Type B pancreatic cell (in vitro differentiated cells): ENCODE measurements around the gene RPS6KA2. TPM values are rescaled to one million over a fixed set of nuclear protein-coding genes. Genes with fewer than 3 reads are reported as not detected.
"Not testable (repeated sequence)": the region's sequence is repeated elsewhere in the genome, so short reads cannot be mapped to it uniquely, and the experiment has no call there.

Experiments used
- DNase-seq: peaks from one replicate; pipeline ENCODE4 v3.0.0; 2021; ENCODE audit warnings: mixed read lengths; ENCODE audit not compliant: unreplicated experiment; ENCODE audit errors: extremely low spot score
- H3K27ac Mint-ChIP-seq: 2 replicates; pipeline ENCODE4 v1.8.0; 2021; ENCODE audit warnings: mild to moderate bottlenecking, mixed read lengths
- H3K27me3 Mint-ChIP-seq: 2 replicates; pipeline ENCODE4 v1.8.0; 2021; ENCODE audit warnings: mixed read lengths
- H3K36me3 Mint-ChIP-seq: 2 replicates; pipeline ENCODE4 v1.8.0; 2021; ENCODE audit warnings: mixed read lengths
- H3K4me1 Mint-ChIP-seq: one replicate; pipeline ENCODE4 v1.8.0; 2021; ENCODE audit warnings: mixed read lengths; ENCODE audit not compliant: unreplicated experiment
- H3K4me3 Mint-ChIP-seq: 2 replicates; pipeline ENCODE4 v1.8.0; 2021; ENCODE audit warnings: mild to moderate bottlenecking, mixed read lengths
- H3K9me3 Mint-ChIP-seq: 2 replicates; pipeline ENCODE4 v1.8.0; 2021; ENCODE audit warnings: mixed read lengths
- total RNA-seq: library from RNA; stranded (reverse); gene quantifications from 2 replicates; pipeline ENCODE4 v1.2.1, GENCODE V29; 2021; ENCODE audit warnings: low replicate concordance
- TF ChIP-seq, protein P1 (sequence below): fragments of 200-600 bp; sonication (generic); conservative IDR thresholded peaks from 2 replicates; pipeline ENCODE4 v1.5.0; 2021; ENCODE audit warnings: antibody characterized with exemption, mild to moderate bottlenecking

The RPS6KA2 gene
- total RNA-seq, 1 donor from 2014 or later: 23.8 TPM

DNA sequence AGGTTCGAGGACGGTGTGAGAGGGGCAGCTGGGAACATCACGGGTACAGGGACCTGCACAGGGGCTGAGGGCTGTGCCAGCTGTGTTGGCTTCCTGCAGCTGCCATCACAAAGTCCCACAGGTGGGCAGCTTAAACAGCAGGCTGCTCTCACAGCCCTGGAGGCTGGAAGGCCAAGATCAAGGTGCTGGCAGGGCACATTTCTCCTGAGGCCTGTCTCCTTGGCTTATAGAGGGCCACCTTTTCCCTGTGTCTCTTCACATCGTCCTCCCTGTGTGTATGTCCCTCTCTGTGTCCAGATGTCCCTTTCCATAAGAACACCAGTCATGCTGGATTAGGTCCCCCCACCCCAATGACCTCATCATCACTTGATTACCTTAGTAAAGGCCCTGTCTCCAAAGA, 229.2 kb downstream of the RPS6KA2 start:
- no peak overlapping the region for H3K27ac Mint-ChIP-seq
- no peaks in the 10 kb centered on the region for H3K9me3 Mint-ChIP-seq
- H3K4me1 Mint-ChIP-seq: no peaks in the 10 kb centered on the region

DNA sequence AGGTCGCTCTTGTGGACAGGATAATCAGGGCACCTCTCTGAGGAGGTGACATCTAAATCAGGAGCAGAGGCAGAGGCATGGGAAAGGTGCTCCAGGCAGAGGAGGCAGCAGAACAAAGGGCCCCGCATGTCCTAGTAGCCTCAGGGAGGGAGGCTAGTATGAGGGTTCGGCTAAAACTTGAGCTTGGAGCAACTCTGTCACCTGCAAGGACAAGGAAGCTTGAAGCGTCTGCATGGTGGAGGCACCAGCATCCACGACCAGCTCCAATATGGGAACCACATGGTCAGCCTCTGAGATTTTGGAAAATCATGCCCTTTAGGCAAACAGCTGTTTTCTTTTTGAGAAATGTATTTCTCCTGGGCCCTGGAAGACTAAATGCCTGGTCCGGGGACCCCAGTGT, 231.3 kb downstream of the RPS6KA2 start:
- Mint-ChIP-seq H3K4me1 (no peaks in the 10 kb centered on the region), H3K4me3 (no peak overlapping the region), H3K9me3 (no peaks in the 10 kb centered on the region), H3K36me3 (no peaks in the 10 kb centered on the region), H3K27me3 (peaks cover 11% of the 10 kb centered on the region), H3K27ac (no peak overlapping the region)
- TF ChIP-seq, protein P1, sequence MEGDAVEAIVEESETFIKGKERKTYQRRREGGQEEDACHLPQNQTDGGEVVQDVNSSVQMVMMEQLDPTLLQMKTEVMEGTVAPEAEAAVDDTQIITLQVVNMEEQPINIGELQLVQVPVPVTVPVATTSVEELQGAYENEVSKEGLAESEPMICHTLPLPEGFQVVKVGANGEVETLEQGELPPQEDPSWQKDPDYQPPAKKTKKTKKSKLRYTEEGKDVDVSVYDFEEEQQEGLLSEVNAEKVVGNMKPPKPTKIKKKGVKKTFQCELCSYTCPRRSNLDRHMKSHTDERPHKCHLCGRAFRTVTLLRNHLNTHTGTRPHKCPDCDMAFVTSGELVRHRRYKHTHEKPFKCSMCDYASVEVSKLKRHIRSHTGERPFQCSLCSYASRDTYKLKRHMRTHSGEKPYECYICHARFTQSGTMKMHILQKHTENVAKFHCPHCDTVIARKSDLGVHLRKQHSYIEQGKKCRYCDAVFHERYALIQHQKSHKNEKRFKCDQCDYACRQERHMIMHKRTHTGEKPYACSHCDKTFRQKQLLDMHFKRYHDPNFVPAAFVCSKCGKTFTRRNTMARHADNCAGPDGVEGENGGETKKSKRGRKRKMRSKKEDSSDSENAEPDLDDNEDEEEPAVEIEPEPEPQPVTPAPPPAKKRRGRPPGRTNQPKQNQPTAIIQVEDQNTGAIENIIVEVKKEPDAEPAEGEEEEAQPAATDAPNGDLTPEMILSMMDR: no peak
- DNase-seq: no peak

More for the DNA sequence above, 229.2 kb downstream of the RPS6KA2 start:
- DNase-seq: no peak
- Mint-ChIP-seq H3K4me3 (no peak overlapping the region), H3K27me3 (peaks cover 11% of the 10 kb centered on the region), H3K36me3 (no peaks in the 10 kb centered on the region)
- TF ChIP-seq, protein P1: no peak

DNA sequence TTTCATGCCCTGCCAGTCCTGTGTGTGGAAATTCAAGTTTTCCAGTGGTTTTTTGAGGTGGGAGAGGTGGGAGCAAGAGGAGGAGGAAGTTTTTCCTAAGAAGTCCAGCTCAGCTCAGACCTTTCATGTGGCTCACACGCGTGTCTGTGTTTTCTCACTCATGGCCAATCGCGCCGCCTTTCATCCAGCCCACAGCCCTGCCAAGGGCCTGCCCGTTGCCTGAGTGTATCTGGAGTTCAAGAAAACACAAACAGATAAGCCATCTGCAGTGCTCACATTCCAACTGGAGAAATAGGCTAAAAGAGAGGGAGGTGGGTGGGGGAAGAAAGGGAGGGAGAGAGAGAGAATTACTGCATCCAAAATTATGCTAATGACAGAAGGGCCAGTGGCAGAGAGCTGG, 231.7 kb downstream of the RPS6KA2 start:
- TF ChIP-seq, protein P1: no peak
- Mint-ChIP-seq H3K4me1 (no peaks in the 10 kb centered on the region), H3K27ac (no peak overlapping the region), H3K27me3 (peaks cover 11% of the 10 kb centered on the region), H3K36me3 (no peaks in the 10 kb centered on the region), H3K9me3 (no peaks in the 10 kb centered on the region), H3K4me3 (no peak overlapping the region)
- no peak for DNase-seq

DNA sequence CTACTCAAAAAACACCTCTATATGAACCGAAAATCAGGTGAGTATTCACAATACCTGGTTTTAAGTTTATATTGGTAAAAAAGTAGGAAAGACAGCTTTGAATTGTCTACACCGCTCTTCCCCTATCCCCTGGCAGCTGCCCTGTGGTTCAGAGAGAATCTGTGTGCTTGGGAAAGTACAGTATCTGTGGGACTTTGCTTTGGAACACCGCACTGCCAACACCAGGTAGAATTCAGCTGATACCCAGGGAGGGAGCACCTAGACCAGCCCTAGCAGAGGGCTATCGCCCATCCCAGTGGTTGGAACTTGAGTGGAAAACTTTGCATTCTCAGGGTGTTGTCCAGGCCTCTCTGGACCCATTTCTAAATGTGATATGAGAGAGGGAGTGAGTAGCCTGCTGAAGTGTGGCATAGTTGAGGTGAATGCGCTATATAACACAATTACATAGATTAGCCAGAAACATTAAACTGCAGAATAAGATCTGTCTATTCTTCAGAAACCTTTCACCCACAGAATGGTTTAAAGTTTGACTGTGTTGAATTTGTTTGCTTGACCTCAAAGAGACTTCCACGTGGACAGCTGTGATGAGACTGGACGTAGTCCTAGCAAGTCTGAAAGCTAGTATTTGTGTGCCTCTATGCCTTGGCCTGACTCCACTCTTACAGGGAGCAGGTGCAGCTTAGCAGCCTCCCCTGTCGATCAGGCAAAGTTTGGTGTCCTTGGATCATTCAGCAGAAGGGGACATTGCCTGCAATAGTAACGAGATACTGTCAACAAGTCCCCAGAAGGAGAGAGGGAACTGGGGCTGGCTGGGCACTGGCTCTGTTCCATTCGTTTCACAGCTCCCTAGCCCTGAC, 232.8 kb downstream of the RPS6KA2 start:
- TF ChIP-seq, protein P1: no peak
- Mint-ChIP-seq H3K9me3 (no peaks in the 10 kb centered on the region), H3K4me3 (no peak overlapping the region), H3K27me3 (peaks cover 8% of the 10 kb centered on the region), H3K4me1 (no peaks in the 10 kb centered on the region), H3K27ac (no peak overlapping the region), H3K36me3 (no peaks in the 10 kb centered on the region)
- no peak for DNase-seq

GRCh38 chr6:166393535-166393823, 233.6 kb downstream of the RPS6KA2 start:
- Mint-ChIP-seq H3K9me3 (no peaks in the 10 kb centered on the region), H3K36me3 (no peaks in the 10 kb centered on the region), H3K4me1 (no peaks in the 10 kb centered on the region), H3K4me3 (no peak overlapping the region), H3K27me3 (peaks cover 6% of the 10 kb centered on the region), H3K27ac (no peak overlapping the region)
- no peak for DNase-seq
- TF ChIP-seq, protein P1: no peak

GRCh38 chr6:166392755-166393534, 234.1 kb downstream of the RPS6KA2 start:
- not testable (repeated sequence) for H3K27ac Mint-ChIP-seq, DNase-seq, H3K27me3 Mint-ChIP-seq

More at GRCh38 chr6:166392755-166393534, 234.1 kb downstream of the RPS6KA2 start:
- not testable (repeated sequence) for H3K4me1 Mint-ChIP-seq, H3K36me3 Mint-ChIP-seq, H3K4me3 Mint-ChIP-seq, H3K9me3 Mint-ChIP-seq
